ENCODE measurements around the gene FAM47E.
"Not testable (repeated sequence)": the region's sequence is repeated elsewhere in the genome, so short reads cannot be mapped to it uniquely, and the experiment has no call there.

Gene FAM47E

GRCh38 chr4:76270244-76271175, 19.0 kb downstream of the FAM47E start:
- no peak for DNase-seq

GRCh38 chr4:76271248-76271647, 19.7 kb downstream of the FAM47E start:
- no peak for DNase-seq

- DNase-seq, result no peak
These were observed 20.6 kb downstream of the FAM47E start for GRCh38 chr4:76272073-76272472.

- no peak for DNase-seq
These were observed 21.1 kb downstream of the FAM47E start for GRCh38 chr4:76272582-76272981.

- no peak for DNase-seq
These were observed 21.5 kb downstream of the FAM47E start for GRCh38 chr4:76272999-76273398.

GRCh38 chr4:76275486-76276124, 24.1 kb downstream of the FAM47E start:
- DNase-seq, result no peak

GRCh38 chr4:76276813-76277212, 25.3 kb downstream of the FAM47E start:
- DNase-seq, result no peak

GRCh38 chr4:76277667-76278066, 26.1 kb downstream of the FAM47E start:
- no peak for DNase-seq

GRCh38 chr4:76278583-76278982, 27.1 kb downstream of the FAM47E start:
- no peak for DNase-seq

GRCh38 chr4:76279462-76279861, 27.9 kb downstream of the FAM47E start:
- no peak for DNase-seq

- no peak for DNase-seq
These were observed 29.2 kb downstream of the FAM47E start for GRCh38 chr4:76280488-76281441.

- not testable (repeated sequence) for DNase-seq
These were observed 30.1 kb downstream of the FAM47E start for GRCh38 chr4:76281594-76281993.

GRCh38 chr4:76282941-76283689, 31.6 kb downstream of the FAM47E start:
- DNase-seq, result no peak

- DNase-seq, result no peak
These were observed 32.4 kb downstream of the FAM47E start for GRCh38 chr4:76283900-76284299.

GRCh38 chr4:76287811-76288210, 36.3 kb downstream of the FAM47E start:
- not testable (repeated sequence) for DNase-seq

GRCh38 chr4:76292730-76293129, 41.2 kb downstream of the FAM47E start:
- no peak for DNase-seq

GRCh38 chr4:76293772-76294171, 42.3 kb downstream of the FAM47E start:
- no peak for DNase-seq

- no peak for DNase-seq
These were observed 44.8 kb downstream of the FAM47E start for GRCh38 chr4:76296286-76296820.

- DNase-seq, result no peak
These were observed 46.7 kb downstream of the FAM47E start for GRCh38 chr4:76298227-76298626.

GRCh38 chr4:76300012-76300411, 48.5 kb downstream of the FAM47E start:
- DNase-seq, result no peak

GRCh38 chr4:76301068-76301774, 49.7 kb downstream of the FAM47E start:
- no peak for DNase-seq
